HAP-1 (cell line): ENCODE data around the gene POLR2B.
"Not testable (repeated sequence)": the region's sequence is repeated elsewhere in the genome, so short reads cannot be mapped to it uniquely, and the experiment has no call there.

Source experiments
- DNase-seq, 2 experiments: peaks; one replicate each; pipeline ENCODE4 v3.0.0-alpha.2; 2016 to 2020; ENCODE audit warnings: low spot score in 2 of 2
- H3K27me3 ChIP-seq: fragments of 250-450 bp; sonication (Bioruptor Pico); 2 replicates; pipeline ENCODE4 v1.5.1; 2020; ENCODE audit warnings: low read depth, mild to moderate bottlenecking, moderate library complexity
- H3K36me3 ChIP-seq: fragments of 250-450 bp; sonication (Bioruptor Pico); replicated peaks from 2 replicates; pipeline ENCODE4 v1.5.1; 2020; ENCODE audit warnings: mild to moderate bottlenecking
- H3K4me1 ChIP-seq: fragments of 250-450 bp; sonication (Bioruptor Pico); 2 replicates; pipeline ENCODE4 v1.5.1; 2020; ENCODE audit warnings: mild to moderate bottlenecking
- H3K4me3 ChIP-seq: fragments of 250-450 bp; sonication (Bioruptor Pico); 2 replicates; pipeline ENCODE4 v1.5.1; 2020; ENCODE audit warnings: mild to moderate bottlenecking, moderate library complexity
- H3K9me3 ChIP-seq: fragments of 250-450 bp; sonication (Bioruptor Pico); 2 replicates; pipeline ENCODE4 v1.5.1; 2020; ENCODE audit warnings: mild to moderate bottlenecking, moderate library complexity
- in situ Hi-C: fragments of 300-500 bp; cut with MboI; formaldehyde crosslinking; loops from 3 replicates; pipeline ENCODE4 v1.14.3; 2020; ENCODE audit warnings: low sequenced_read_pairs, inconsistent platforms, mixed read lengths

The POLR2B gene

GRCh38 chr4:57018980-57019379, 40.3 kb downstream of the POLR2B start:
- H3K4me1 ChIP-seq = no peaks in the 10 kb centered on the region
- H3K4me3 ChIP-seq = no peak overlapping the region
- peaks cover 73% of the 10 kb centered on the region for H3K36me3 ChIP-seq
- in situ Hi-C loops = no loop called here
- H3K9me3 ChIP-seq = no peaks in the 10 kb centered on the region
- no peak for DNase-seq
- H3K27me3 ChIP-seq = no peaks in the 10 kb centered on the region

- H3K9me3 ChIP-seq = no peaks in the 10 kb centered on the region
- DNase-seq = no peak
- H3K4me1 ChIP-seq = no peaks in the 10 kb centered on the region
- peaks cover 77% of the 10 kb centered on the region for H3K36me3 ChIP-seq
- no peak overlapping the region for H3K4me3 ChIP-seq
- no peaks in the 10 kb centered on the region for H3K27me3 ChIP-seq
- in situ Hi-C loops = no loop called here
Observed at GRCh38 chr4:57020467-57021101, 41.9 kb downstream of the POLR2B start.

- peaks cover 87% of the 10 kb centered on the region for H3K36me3 ChIP-seq
- no peak for DNase-seq
- in situ Hi-C loops = no loop called here
Observed at GRCh38 chr4:57023104-57023503, 44.4 kb downstream of the POLR2B start.

GRCh38 chr4:57034520-57034919, 55.8 kb downstream of the POLR2B start:
- no peaks in the 10 kb centered on the region for H3K9me3 ChIP-seq
- H3K36me3 ChIP-seq = peaks cover 16% of the 10 kb centered on the region
- DNase-seq = no peak
- peaks cover 14% of the 10 kb centered on the region for H3K27me3 ChIP-seq
- H3K4me3 ChIP-seq = no peak overlapping the region
- in situ Hi-C loops = no loop called here
- H3K4me1 ChIP-seq = no peaks in the 10 kb centered on the region

More at GRCh38 chr4:57023104-57023503, 44.4 kb downstream of the POLR2B start:
- Histone ChIP-seq H3K27me3 (no peaks in the 10 kb centered on the region), H3K4me3 (no peak overlapping the region), H3K4me1 (no peaks in the 10 kb centered on the region), H3K9me3 (no peaks in the 10 kb centered on the region)

GRCh38 chr4:57037982-57038604, 59.4 kb downstream of the POLR2B start:
- peak; percentile 51 to 84 for DNase-seq
- in situ Hi-C loops = no loop called here

GRCh38 chr4:57039345-57039744, 60.6 kb downstream of the POLR2B start:
- no peak overlapping the region for H3K4me3 ChIP-seq
- in situ Hi-C loops = no loop called here

More at GRCh38 chr4:57037982-57038604, 59.4 kb downstream of the POLR2B start:
- no peaks in the 10 kb centered on the region for H3K9me3 ChIP-seq
- no peaks in the 10 kb centered on the region for H3K36me3 ChIP-seq
- H3K27me3 ChIP-seq = peaks cover 23% of the 10 kb centered on the region
- no peak overlapping the region for H3K4me3 ChIP-seq
- no peaks in the 10 kb centered on the region for H3K4me1 ChIP-seq

GRCh38 chr4:57040510-57040909, 61.8 kb downstream of the POLR2B start:
- in situ Hi-C loops = loop anchor here (10.0 kb wide), 1 partner anchor 114 kb away; no protein-coding TSS in a partner anchor
- DNase-seq = no peak
- Histone ChIP-seq H3K4me1 (no peaks in the 10 kb centered on the region), H3K36me3 (no peaks in the 10 kb centered on the region), H3K9me3 (0 out of 2 replicates have a peak, but pooled peaks cover 2% of the 10 kb centered on the region), H3K4me3 (no peak overlapping the region), H3K27me3 (peaks cover 23% of the 10 kb centered on the region)

More at GRCh38 chr4:57039345-57039744, 60.6 kb downstream of the POLR2B start:
- no peak for DNase-seq
- Histone ChIP-seq H3K4me1 (no peaks in the 10 kb centered on the region), H3K9me3 (no peaks in the 10 kb centered on the region), H3K27me3 (peaks cover 23% of the 10 kb centered on the region), H3K36me3 (no peaks in the 10 kb centered on the region)

- Histone ChIP-seq H3K4me3 (no peak overlapping the region), H3K9me3 (0 out of 2 replicates have a peak, but pooled peaks cover 2% of the 10 kb centered on the region), H3K36me3 (no peaks in the 10 kb centered on the region), H3K4me1 (no peaks in the 10 kb centered on the region), H3K27me3 (peaks cover 22% of the 10 kb centered on the region)
- no peak for DNase-seq
- in situ Hi-C loops = loop anchor here (10.0 kb wide), 1 partner anchor 114 kb away; no protein-coding TSS in a partner anchor
Observed at GRCh38 chr4:57041020-57041419, 62.3 kb downstream of the POLR2B start.

- in situ Hi-C loops = loop anchor here (10.0 kb wide), 1 partner anchor 112 kb away; no protein-coding TSS in a partner anchor
- 0 out of 2 replicates have a peak, but pooled peaks cover 2% of the 10 kb centered on the region for H3K9me3 ChIP-seq
- H3K27me3 ChIP-seq = peaks cover 13% of the 10 kb centered on the region
- no peaks in the 10 kb centered on the region for H3K4me1 ChIP-seq
- no peak for DNase-seq
- no peak overlapping the region for H3K4me3 ChIP-seq
- H3K36me3 ChIP-seq = no peaks in the 10 kb centered on the region
Observed at GRCh38 chr4:57042711-57043169, 64.0 kb downstream of the POLR2B start.

GRCh38 chr4:57043347-57044251, 64.9 kb downstream of the POLR2B start:
- in situ Hi-C loops = loop anchor here (10.0 kb wide), 1 partner anchor 111 kb away; no protein-coding TSS in a partner anchor

GRCh38 chr4:57044279-57044678, 65.6 kb downstream of the POLR2B start:
- Histone ChIP-seq H3K36me3 (no peaks in the 10 kb centered on the region), H3K4me3 (no peak overlapping the region), H3K27me3 (peaks cover 9% of the 10 kb centered on the region; the same call in 1 of the 2 replicates), H3K9me3 (0 out of 2 replicates have a peak, but pooled peaks cover 2% of the 10 kb centered on the region), H3K4me1 (no peaks in the 10 kb centered on the region)
- in situ Hi-C loops = loop anchor here (10.0 kb wide), 1 partner anchor 111 kb away; no protein-coding TSS in a partner anchor
- DNase-seq = no peak

More at GRCh38 chr4:57043347-57044251, 64.9 kb downstream of the POLR2B start:
- no peak for DNase-seq
- Histone ChIP-seq H3K27me3 (peaks cover 10% of the 10 kb centered on the region), H3K4me1 (no peaks in the 10 kb centered on the region), H3K36me3 (no peaks in the 10 kb centered on the region), H3K4me3 (no peak overlapping the region), H3K9me3 (0 out of 2 replicates have a peak, but pooled peaks cover 2% of the 10 kb centered on the region)

- no peak for DNase-seq
- H3K4me3 ChIP-seq = no peak overlapping the region
- in situ Hi-C loops = loop anchor here (10.0 kb wide), 1 partner anchor 110 kb away; no protein-coding TSS in a partner anchor
- 0 out of 2 replicates have a peak, but pooled peaks cover 2% of the 10 kb centered on the region for H3K9me3 ChIP-seq
- no peaks in the 10 kb centered on the region for H3K4me1 ChIP-seq
- H3K36me3 ChIP-seq = no peaks in the 10 kb centered on the region
- H3K27me3 ChIP-seq = 0 out of 2 replicates have a peak, but pooled peaks cover 5% of the 10 kb centered on the region
Observed at GRCh38 chr4:57044996-57045395, 66.3 kb downstream of the POLR2B start.

- not testable (repeated sequence) for H3K4me3 ChIP-seq, H3K4me1 ChIP-seq, H3K27me3 ChIP-seq, H3K9me3 ChIP-seq, DNase-seq, H3K36me3 ChIP-seq
- in situ Hi-C loops = loop anchor here (10.0 kb wide), 1 partner anchor 108 kb away; no protein-coding TSS in a partner anchor
Observed at GRCh38 chr4:57047046-57047445, 68.3 kb downstream of the POLR2B start.
